Esophagus squamous epithelium (tissue), 4 donors: Measurements from ENCODE around the gene RNGTT.

Experiments
- CTCF ChIP-seq, 6 experiments: fragments of 450-650 bp in 4 of 6; fragments of 200-600 bp in 2 of 6; sonication (generic) in 2 of 6; IDR thresholded peaks; one replicate each; pipeline ENCODE4 v1.5.1; 2016 to 2019; ENCODE audit warnings: antibody characterized with exemption in 6 of 6, mild to moderate bottlenecking in 4 of 6, moderate library complexity in 4 of 6
- POLR2A ChIP-seq, 4 donors: fragments of 450-650 bp; IDR thresholded peaks; one replicate each; pipeline ENCODE4 v1.6.1; 2017; ENCODE audit warnings: antibody characterized with exemption in 4 of 4, mild to moderate bottlenecking in 4 of 4, moderate library complexity in 3 of 4

- TF ChIP-seq CTCF (IDR thresholded peaks at IDR 0.05) (no peak), POLR2A (IDR thresholded peaks at IDR 0.05) (no peak)
These were observed 153.3 kb downstream of the RNGTT start for GRCh38 chr6:88810089-88810488.
